WTC11 (cell line): Measurements from ENCODE around the gene LRRC1. TPM values are rescaled to one million over a fixed set of nuclear protein-coding genes. Genes with fewer than 3 reads are reported as not detected.

Experiments
- ATAC-seq: fragments of 200-7000 bp; cut with Tn5 transposase; 2 replicates; pipeline ENCODE4 v1.10.0; 2021; ENCODE audit warnings: mild to moderate bottlenecking, moderate library complexity
- CTCF ChIA-PET: fragments of 300-600 bp; sonication (Branson Sonifier 250); formaldehyde crosslinking; loops from one replicate; lab custom pipeline; 2021; ENCODE audit warnings: antibody characterized with exemption; lab: Charles Lee
- POLR2A ChIA-PET: fragments of 350-600 bp; sonication (Branson Sonifier 250); formaldehyde crosslinking; loops from one replicate; lab custom pipeline; 2021; ENCODE audit warnings: antibody characterized with exemption; lab: Charles Lee
- DNase-seq: peaks from one replicate; pipeline ENCODE4 v3.0.0; 2021; ENCODE audit warnings: low spot score
- H3K27ac Mint-ChIP-seq: 2 replicates; pipeline ENCODE4 v1.8.0; 2021; ENCODE audit warnings: mixed read lengths
- H3K27me3 Mint-ChIP-seq: 2 replicates; pipeline ENCODE4 v1.8.0; 2021; ENCODE audit warnings: low read depth, mild to moderate bottlenecking, moderate library complexity, mixed read lengths
- H3K36me3 Mint-ChIP-seq: 2 replicates; pipeline ENCODE4 v1.8.0; 2021; ENCODE audit warnings: mixed read lengths
- H3K4me1 Mint-ChIP-seq: 2 replicates; pipeline ENCODE4 v1.8.0; 2022; ENCODE audit warnings: mixed read lengths
- H3K4me3 Mint-ChIP-seq: 2 replicates; pipeline ENCODE4 v1.8.0; 2021; ENCODE audit warnings: mild to moderate bottlenecking, moderate library complexity, mixed read lengths
- H3K9me3 Mint-ChIP-seq: 2 replicates; pipeline ENCODE4 v1.8.0; 2021; ENCODE audit warnings: mixed read lengths
- ATF1 ChIP-seq: sonication (generic); formaldehyde crosslinking; IDR thresholded peaks from 2 replicates; pipeline ENCODE4 v1.8.1; 2023; ENCODE audit warnings: mild to moderate bottlenecking, moderate library complexity, missing genetic modification reagents
- ATF2 ChIP-seq: sonication (generic); formaldehyde crosslinking; IDR thresholded peaks from 2 replicates; pipeline ENCODE4 v1.8.1; 2022; ENCODE audit warnings: low read depth, missing genetic modification reagents, borderline replicate concordance
- ATF6 ChIP-seq: sonication (generic); formaldehyde crosslinking; IDR thresholded peaks from 2 replicates; pipeline ENCODE4 v1.8.1; 2023; ENCODE audit warnings: mild to moderate bottlenecking, missing genetic modification reagents
- E2F1 ChIP-seq: sonication (generic); formaldehyde crosslinking; IDR thresholded peaks from 2 replicates; pipeline ENCODE4 v1.8.0; 2022; ENCODE audit warnings: mild to moderate bottlenecking, missing genetic modification reagents
- E2F5 ChIP-seq: sonication (generic); formaldehyde crosslinking; IDR thresholded peaks from 2 replicates; pipeline ENCODE4 v1.8.1; 2022; ENCODE audit warnings: mild to moderate bottlenecking, moderate library complexity, missing genetic modification reagents
- ELF4 ChIP-seq: sonication (generic); formaldehyde crosslinking; IDR thresholded peaks from 2 replicates; pipeline ENCODE4 v1.8.1; 2022; ENCODE audit warnings: low read depth, mild to moderate bottlenecking, moderate library complexity, missing genetic modification reagents
- ESRRA ChIP-seq: sonication (generic); formaldehyde crosslinking; IDR thresholded peaks from 2 replicates; pipeline ENCODE4 v1.8.1; 2022; ENCODE audit warnings: mild to moderate bottlenecking, missing genetic modification reagents, borderline replicate concordance
- FOXK1 ChIP-seq: sonication (generic); formaldehyde crosslinking; IDR thresholded peaks from 2 replicates; pipeline ENCODE4 v1.8.0; 2022; ENCODE audit warnings: mild to moderate bottlenecking, moderate library complexity, missing genetic modification reagents
- GABPB1 ChIP-seq: sonication (generic); formaldehyde crosslinking; IDR thresholded peaks from 2 replicates; pipeline ENCODE4 v1.8.1; 2023; ENCODE audit warnings: mild to moderate bottlenecking, missing genetic modification reagents
- GRHL2 ChIP-seq: fragments of 250-450 bp; sonication (Bioruptor Pico); IDR thresholded peaks from 2 replicates; pipeline ENCODE4 v1.8.0; 2022; ENCODE audit warnings: mild to moderate bottlenecking, moderate library complexity; ENCODE audit not compliant: insufficient replicate concordance, severe bottlenecking
- HMGXB4 ChIP-seq: sonication (generic); formaldehyde crosslinking; IDR thresholded peaks from 2 replicates; pipeline ENCODE4 v1.8.1; 2023; ENCODE audit warnings: mild to moderate bottlenecking, moderate library complexity, missing genetic modification reagents
- MXD4 ChIP-seq: fragments of 250-450 bp; sonication (Bioruptor Pico); IDR thresholded peaks from 2 replicates; pipeline ENCODE4 v1.8.0; 2021; ENCODE audit warnings: mild to moderate bottlenecking, moderate library complexity, borderline replicate concordance
- NFE2L1 ChIP-seq: sonication (generic); formaldehyde crosslinking; IDR thresholded peaks from 2 replicates; pipeline ENCODE4 v1.8.1; 2023; ENCODE audit warnings: missing genetic modification reagents
- NFYB ChIP-seq: sonication (generic); formaldehyde crosslinking; conservative IDR thresholded peaks from 2 replicates; pipeline ENCODE4 v1.8.0; 2022; ENCODE audit warnings: low read depth, missing genetic modification reagents
- NR3C1 ChIP-seq: sonication (generic); formaldehyde crosslinking; conservative IDR thresholded peaks from 2 replicates; pipeline ENCODE4 v1.8.1; 2023; ENCODE audit warnings: low read depth, mild to moderate bottlenecking, missing genetic modification reagents
- PREB ChIP-seq: sonication (generic); formaldehyde crosslinking; IDR thresholded peaks from 2 replicates; pipeline ENCODE4 v1.8.1; 2022; ENCODE audit warnings: mild to moderate bottlenecking, missing genetic modification reagents, moderate library complexity, borderline replicate concordance
- SOX15 ChIP-seq: fragments of 250-450 bp; sonication (Bioruptor Pico); IDR thresholded peaks from 2 replicates; pipeline ENCODE4 v1.9.0; 2021; ENCODE audit warnings: mild to moderate bottlenecking
- SP1 ChIP-seq: sonication (generic); formaldehyde crosslinking; conservative IDR thresholded peaks from 2 replicates; pipeline ENCODE4 v1.8.1; 2022; ENCODE audit warnings: missing genetic modification reagents
- ZBTB21 ChIP-seq: sonication (generic); formaldehyde crosslinking; IDR thresholded peaks from 2 replicates; pipeline ENCODE4 v1.8.1; 2023; ENCODE audit warnings: mild to moderate bottlenecking, missing genetic modification reagents, borderline replicate concordance
- ZMAT4 ChIP-seq: fragments of 250-450 bp; sonication (Bioruptor Pico); IDR thresholded peaks from 2 replicates; pipeline ENCODE4 v1.9.0; 2021; ENCODE audit warnings: mild to moderate bottlenecking
- ZNF317 ChIP-seq: sonication (generic); formaldehyde crosslinking; IDR thresholded peaks from 2 replicates; pipeline ENCODE4 v1.8.1; 2023; ENCODE audit warnings: low read depth, mild to moderate bottlenecking, moderate library complexity, missing genetic modification reagents, borderline replicate concordance
- ZNF423 ChIP-seq: fragments of 250-450 bp; sonication (Bioruptor Pico); IDR thresholded peaks from 2 replicates; pipeline ENCODE4 v2.1.2; 2022; ENCODE audit warnings: mild to moderate bottlenecking, moderate library complexity
- ZNF425 ChIP-seq: fragments of 250-450 bp; sonication (Bioruptor Pico); conservative IDR thresholded peaks from 2 replicates; pipeline ENCODE4 v1.9.0; 2021; ENCODE audit warnings: mild to moderate bottlenecking
- total RNA-seq: library from RNA; stranded (reverse); gene quantifications from 3 replicates; pipeline ENCODE4 v1.2.3, GENCODE V29; 2021

LRRC1 gene
- total RNA-seq, 1 experiment from 2014 or later, result 12.7 TPM

- TF ChIP-seq FOXK1 (no peak), ZNF425 (CRISPR knock-in tag) (no peak), ELF4 (CRISPR knock-in tag) (no peak), ESRRA (CRISPR knock-in tag) (no peak), ATF1 (CRISPR knock-in tag) (no peak), E2F1 (CRISPR knock-in tag) (no peak)
These were observed 4.5 kb downstream of the LRRC1 start (continued) for GRCh38 chr6:53799340-53799739.

GRCh38 chr6:53801022-53801421, 6.2 kb downstream of the LRRC1 start:
- Mint-ChIP-seq H3K27ac (no peak overlapping the region), H3K36me3 (no peaks in the 10 kb centered on the region), H3K4me1 (peaks cover 41% of the 10 kb centered on the region), H3K27me3 (peaks cover 14% of the 10 kb centered on the region), H3K4me3 (no peak overlapping the region), H3K9me3 (no peaks in the 10 kb centered on the region)
- ATAC-seq (no peak), DNase-seq (no peak)
- ChIA-PET POLR2A (no interaction called here), CTCF (no interaction called here)
- no peak for TF ChIP-seq NFYB (CRISPR knock-in tag)
- TF ChIP-seq HMGXB4 (CRISPR knock-in tag), result no peak
- no peak for TF ChIP-seq GRHL2 (CRISPR knock-in tag)
- TF ChIP-seq PREB, result no peak
- no peak for TF ChIP-seq ZBTB21 (CRISPR knock-in tag)
- no peak for TF ChIP-seq ATF2 (CRISPR knock-in tag)
- TF ChIP-seq NR3C1 (CRISPR knock-in tag), result no peak
- no peak for TF ChIP-seq MXD4 (CRISPR knock-in tag)
- no peak for TF ChIP-seq SOX15
- TF ChIP-seq ZNF423, result no peak
- no peak for TF ChIP-seq E2F5
- no peak for TF ChIP-seq GABPB1 (CRISPR knock-in tag)
- no peak for TF ChIP-seq ATF6
- no peak for TF ChIP-seq SP1 (CRISPR knock-in tag)
- no peak for TF ChIP-seq ZMAT4
- TF ChIP-seq ZNF317 (CRISPR knock-in tag), result no peak
- no peak for TF ChIP-seq NFE2L1 (CRISPR knock-in tag)
